Measurements from ENCODE around the gene SLC45A3.

- TF ChIP-seq CTCF (IDR thresholded peaks at IDR 0.05 in 4 of 5, conservative IDR thresholded peaks at IDR 0.05 in 1 of 5) (no peak), POLR2A (IDR thresholded peaks at IDR 0.05) (no peak)
Measured at GRCh38 chr1:205642679-205643307, 37.5 kb downstream of the SLC45A3 start.
